Peyer's patch (tissue), 4 donors: ENCODE data around the gene GIMAP5. TPM values are rescaled to one million over a fixed set of nuclear protein-coding genes. Genes with fewer than 3 reads are reported as not detected.
A peak's percentile ranks its signal among the peaks of the same experiment; 100 is the strongest.

Source experiments
- DNase-seq, 3 donors: peaks; one replicate each; pipeline ENCODE4 v3.0.0-alpha.2; 2017 to 2019
- H3K27ac ChIP-seq, 4 donors: fragments of 200-600 bp; sonication (generic); one replicate each; pipeline ENCODE4 v1.5.1; 2016 to 2019
- H3K27me3 ChIP-seq, 2 donors: fragments of 200-600 bp; sonication (generic); one replicate each; pipeline ENCODE4 v1.5.1; 2019
- H3K36me3 ChIP-seq, 3 donors: fragments of 200-600 bp; sonication (generic); one replicate each; pipeline ENCODE4 v1.5.1; 2016 to 2019
- H3K4me1 ChIP-seq, 4 donors: fragments of 200-600 bp; sonication (generic); one replicate each; pipeline ENCODE4 v1.5.1; 2016 to 2019
- H3K4me3 ChIP-seq, 4 donors: fragments of 200-600 bp; sonication (generic); 1 replicate in 3 of 4; 2 replicates in 1 of 4; pipeline ENCODE4 v1.5.1; 2016 to 2019; ENCODE audit warnings: mild to moderate bottlenecking in 1 of 4
- H3K9me3 ChIP-seq, 4 donors: fragments of 200-600 bp; sonication (generic); one replicate each; pipeline ENCODE4 v1.5.1; 2016 to 2019; ENCODE audit warnings: mild to moderate bottlenecking in 1 of 4
- POLR2A ChIP-seq, 2 donors: fragments of 450-650 bp; IDR thresholded peaks; one replicate each; pipeline ENCODE4 v1.5.1; 2017; ENCODE audit warnings: antibody characterized with exemption in 2 of 2, mild to moderate bottlenecking in 2 of 2, moderate library complexity in 2 of 2
- total RNA-seq, 4 donors: library from RNA; depleted of rRNA; stranded (reverse); fragments of >200 nt; gene quantifications; one replicate each; pipeline ENCODE4 v1.1.0, GENCODE V29; 2016
- TF ChIP-seq, protein P1 (sequence below), 6 experiments: fragments of 450-650 bp in 4 of 6; fragments of 200-600 bp in 2 of 6; sonication (generic) in 1 of 6; IDR thresholded peaks; one replicate each; pipeline ENCODE4 v1.5.1; 2017 to 2019; ENCODE audit warnings: antibody characterized with exemption in 6 of 6, mild to moderate bottlenecking in 3 of 6, moderate library complexity in 1 of 6

The GIMAP5 gene
- total RNA-seq, 4 donors from 2014 or later: 11.9 to 47.0 (median 24.4) TPM

DNA sequence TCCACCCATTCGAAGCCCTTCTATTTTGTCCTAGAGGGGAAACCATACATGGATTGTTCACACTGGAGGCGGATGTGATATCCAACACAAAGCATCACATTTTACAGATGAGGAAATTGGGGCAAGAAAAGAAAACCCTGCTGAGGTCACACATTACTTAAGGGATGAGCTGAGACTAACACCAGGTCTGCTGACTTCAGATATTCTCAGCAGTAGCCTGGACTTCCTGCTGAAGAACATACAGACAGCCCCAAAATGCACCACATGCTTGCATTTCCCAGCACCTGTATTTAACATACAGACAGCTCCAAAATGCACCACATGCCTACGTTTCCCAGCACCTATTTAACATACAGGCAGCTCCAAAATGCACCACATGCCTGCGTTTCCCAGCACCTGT is 11.2 kb downstream of the GIMAP5 start:
- Histone ChIP-seq H3K36me3 (no peaks in the 10 kb centered on the region), H3K4me1 (peaks cover 0 to under 1% (median 0%) of the 10 kb centered on the region in 4 donors), H3K4me3 (no peak overlapping the region), H3K27me3 (no peaks in the 10 kb centered on the region), H3K9me3 (no peaks in the 10 kb centered on the region), H3K27ac (peak overlapping the region in 2 of 4 donors; percentile 26 to 62)
- DNase-seq: no peak
- no peak for TF ChIP-seq POLR2A (IDR thresholded peaks at IDR 0.05)
- TF ChIP-seq, protein P1, sequence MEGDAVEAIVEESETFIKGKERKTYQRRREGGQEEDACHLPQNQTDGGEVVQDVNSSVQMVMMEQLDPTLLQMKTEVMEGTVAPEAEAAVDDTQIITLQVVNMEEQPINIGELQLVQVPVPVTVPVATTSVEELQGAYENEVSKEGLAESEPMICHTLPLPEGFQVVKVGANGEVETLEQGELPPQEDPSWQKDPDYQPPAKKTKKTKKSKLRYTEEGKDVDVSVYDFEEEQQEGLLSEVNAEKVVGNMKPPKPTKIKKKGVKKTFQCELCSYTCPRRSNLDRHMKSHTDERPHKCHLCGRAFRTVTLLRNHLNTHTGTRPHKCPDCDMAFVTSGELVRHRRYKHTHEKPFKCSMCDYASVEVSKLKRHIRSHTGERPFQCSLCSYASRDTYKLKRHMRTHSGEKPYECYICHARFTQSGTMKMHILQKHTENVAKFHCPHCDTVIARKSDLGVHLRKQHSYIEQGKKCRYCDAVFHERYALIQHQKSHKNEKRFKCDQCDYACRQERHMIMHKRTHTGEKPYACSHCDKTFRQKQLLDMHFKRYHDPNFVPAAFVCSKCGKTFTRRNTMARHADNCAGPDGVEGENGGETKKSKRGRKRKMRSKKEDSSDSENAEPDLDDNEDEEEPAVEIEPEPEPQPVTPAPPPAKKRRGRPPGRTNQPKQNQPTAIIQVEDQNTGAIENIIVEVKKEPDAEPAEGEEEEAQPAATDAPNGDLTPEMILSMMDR (IDR thresholded peaks at IDR 0.05): no peak

DNA sequence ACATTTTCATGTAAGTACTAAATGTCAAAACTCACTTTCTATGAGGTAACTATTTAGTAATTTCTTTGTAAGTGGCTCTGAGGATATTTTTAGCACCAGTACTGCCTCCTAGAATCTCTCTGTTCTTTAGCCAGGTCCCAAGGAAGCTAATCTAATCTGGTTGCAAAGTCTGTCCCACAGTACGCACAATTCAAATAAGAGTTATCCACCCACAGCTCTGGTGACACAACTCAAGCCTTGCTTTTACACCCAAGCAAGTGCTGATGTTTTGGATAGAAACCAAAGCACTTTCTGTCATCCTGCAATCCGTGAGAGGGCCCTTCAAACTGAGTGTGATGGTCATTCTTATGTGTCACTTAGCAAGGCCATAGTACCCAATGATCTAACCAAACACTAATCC is 14.5 kb downstream of the GIMAP5 start:
- Histone ChIP-seq H3K27ac (peak overlapping the region in 1 of 4 donors; percentile 1), H3K4me1 (peaks cover 0 to 12% (median 0%) of the 10 kb centered on the region in 4 donors), H3K36me3 (no peaks in the 10 kb centered on the region), H3K27me3 (no peaks in the 10 kb centered on the region), H3K4me3 (no peak overlapping the region), H3K9me3 (no peaks in the 10 kb centered on the region)
- DNase-seq: no peak
- TF ChIP-seq POLR2A (IDR thresholded peaks at IDR 0.05): no peak
- TF ChIP-seq, protein P1 (IDR thresholded peaks at IDR 0.05): no peak

DNA sequence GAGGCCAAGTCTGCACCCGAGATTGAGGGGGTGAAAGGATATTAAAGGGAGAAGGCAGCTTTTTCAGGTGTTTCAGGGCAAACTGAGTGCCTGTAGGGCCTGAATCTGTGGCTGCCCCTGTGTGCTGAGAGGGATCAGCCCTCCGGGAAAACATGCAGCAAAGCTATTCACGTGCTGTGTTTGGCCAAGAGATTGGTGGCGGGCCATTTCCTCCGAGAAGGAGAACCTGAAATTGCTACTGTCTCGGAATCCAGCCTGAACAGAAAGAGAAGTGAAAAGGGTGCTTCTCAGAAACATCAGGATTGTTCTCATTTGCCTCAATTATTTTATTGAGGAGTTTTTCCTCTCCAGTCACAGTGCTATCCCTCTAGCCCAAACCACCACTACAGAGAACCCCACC is 16.0 kb downstream of the GIMAP5 start:
- TF ChIP-seq, protein P1 (IDR thresholded peaks at IDR 0.05): no peak
- no peak for TF ChIP-seq POLR2A (IDR thresholded peaks at IDR 0.05)
- no peaks in the 10 kb centered on the region for H3K27me3 ChIP-seq
- peaks cover 0 to 12% (median 0%) of the 10 kb centered on the region in 4 donors for H3K4me1 ChIP-seq
- no peaks in the 10 kb centered on the region for H3K9me3 ChIP-seq
- H3K36me3 ChIP-seq: no peaks in the 10 kb centered on the region
- no peak overlapping the region for H3K4me3 ChIP-seq
- DNase-seq: no peak
- peak overlapping the region in 2 of 4 donors; percentile 25 to 46 for H3K27ac ChIP-seq

DNA sequence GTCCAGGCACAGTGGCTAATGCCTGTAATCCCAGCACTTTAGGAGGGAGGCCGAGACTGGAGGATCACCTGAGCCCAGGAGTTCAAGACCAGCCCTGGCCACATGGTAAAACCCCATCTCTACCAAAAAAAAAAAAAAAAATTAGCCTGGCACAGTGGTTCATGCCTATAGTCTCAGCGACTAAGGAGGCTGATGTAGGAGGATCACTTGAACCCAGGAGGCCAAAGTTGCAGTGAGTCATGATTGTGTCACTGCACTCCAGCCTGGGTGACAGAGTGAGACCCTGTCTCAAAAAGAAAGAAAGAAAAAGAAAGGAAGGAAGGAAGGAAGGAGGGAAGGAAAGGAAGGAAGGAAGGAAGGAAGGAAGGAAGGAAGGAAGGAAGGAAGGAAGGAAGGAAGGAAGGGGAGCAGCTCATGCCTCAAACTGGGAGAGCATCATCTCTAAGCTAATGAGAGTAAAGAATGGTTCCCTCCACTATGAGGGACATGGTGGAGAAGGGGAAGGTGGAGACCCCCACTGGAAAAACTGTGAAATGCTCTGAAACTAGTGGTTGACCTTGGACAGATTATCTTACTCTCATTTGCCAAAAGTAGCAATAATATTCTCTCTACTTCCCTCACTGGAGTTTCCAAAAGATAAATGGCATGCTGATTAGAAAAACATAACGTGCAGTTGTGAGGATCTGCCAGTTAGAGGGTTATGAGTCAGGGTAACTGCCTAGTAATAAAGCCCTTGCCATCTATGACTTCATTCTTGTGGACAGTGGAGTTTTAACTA is 16.8 kb downstream of the GIMAP5 start:
- H3K27me3 ChIP-seq: no peaks in the 10 kb centered on the region
- H3K36me3 ChIP-seq: no peaks in the 10 kb centered on the region
- H3K4me3 ChIP-seq: no peak overlapping the region
- H3K4me1 ChIP-seq: peaks cover 0 to 12% (median 0%) of the 10 kb centered on the region in 4 donors
- H3K27ac ChIP-seq: peak overlapping the region in 2 of 4 donors; percentile 14 to 43
- DNase-seq: no peak
- TF ChIP-seq POLR2A (IDR thresholded peaks at IDR 0.05): no peak
- TF ChIP-seq, protein P1 (IDR thresholded peaks at IDR 0.05): peak in 4 of 6 experiments; percentile 14 to 33 (median 24)
- no peaks in the 10 kb centered on the region for H3K9me3 ChIP-seq

DNA sequence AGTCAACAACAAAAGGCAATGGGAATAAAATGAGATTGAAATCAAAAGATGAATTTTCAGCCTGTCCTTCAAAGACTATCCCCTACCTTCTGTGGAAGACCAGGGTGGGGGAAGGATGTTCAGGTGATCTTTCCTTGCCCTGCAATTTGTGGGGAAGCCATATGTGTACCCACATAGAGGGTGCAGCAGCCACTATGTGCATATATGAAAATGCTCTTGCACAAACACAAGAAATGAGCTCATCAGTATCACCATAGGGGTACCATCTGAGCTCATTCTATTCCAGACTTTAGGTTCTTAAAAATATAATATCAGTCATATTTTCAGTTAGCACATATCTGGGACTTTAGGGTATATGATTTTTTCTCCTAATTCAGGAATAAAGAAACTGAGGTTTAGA is 17.7 kb downstream of the GIMAP5 start:
- Histone ChIP-seq H3K27me3 (no peaks in the 10 kb centered on the region), H3K9me3 (no peaks in the 10 kb centered on the region), H3K36me3 (no peaks in the 10 kb centered on the region), H3K4me1 (peaks cover 0 to 12% (median 0%) of the 10 kb centered on the region in 4 donors), H3K27ac (peak overlapping the region in 3 of 4 donors; percentile 27 to 67 (median 62)), H3K4me3 (no peak overlapping the region)
- no peak for DNase-seq
- TF ChIP-seq POLR2A (IDR thresholded peaks at IDR 0.05): no peak
- TF ChIP-seq, protein P1 (IDR thresholded peaks at IDR 0.05): no peak
